GM18499 (cell line): Measurements from ENCODE around the gene RHD.
"Not testable (repeated sequence)": the region's sequence is repeated elsewhere in the genome, so short reads cannot be mapped to it uniquely, and the experiment has no call there.

Source experiments
- ATAC-seq: cut with Tn5 transposase; IDR thresholded peaks from one replicate; pipeline ENCODE4 v1.9.1; 2021; ENCODE audit warnings: moderate number of reproducible peaks; ENCODE audit not compliant: insufficient read depth, unreplicated experiment

Gene RHD

GRCh38 chr1:25255706-25256577 lies 16.4 kb upstream of the RHD start:
- no peak for ATAC-seq

- ATAC-seq: no peak
These were observed 15.7 kb upstream of the RHD start for GRCh38 chr1:25256578-25256965.

- ATAC-seq: no peak
These were observed 15.1 kb upstream of the RHD start for GRCh38 chr1:25257196-25257595.

- not testable (repeated sequence) for ATAC-seq
These were observed 12.5 kb upstream of the RHD start for GRCh38 chr1:25259813-25260212.

GRCh38 chr1:25260336-25260735 lies 12.0 kb upstream of the RHD start:
- not testable (repeated sequence) for ATAC-seq

GRCh38 chr1:25266554-25267287 lies 5.6 kb upstream of the RHD start:
- ATAC-seq: not testable (repeated sequence)

GRCh38 chr1:25267288-25268142 lies 4.8 kb upstream of the RHD start:
- ATAC-seq: not testable (repeated sequence)

GRCh38 chr1:25268143-25268760 lies 4.1 kb upstream of the RHD start:
- ATAC-seq: not testable (repeated sequence)

- ATAC-seq: not testable (repeated sequence)
These were observed 3.3 kb downstream of the RHD start for GRCh38 chr1:25275648-25276047.

- not testable (repeated sequence) for ATAC-seq
These were observed 5.0 kb downstream of the RHD start for GRCh38 chr1:25277295-25277694.

GRCh38 chr1:25278358-25278757 lies 6.0 kb downstream of the RHD start:
- ATAC-seq: not testable (repeated sequence)

- ATAC-seq: not testable (repeated sequence)
These were observed 6.5 kb downstream of the RHD start for GRCh38 chr1:25278790-25279189.

- not testable (repeated sequence) for ATAC-seq
These were observed 7.4 kb downstream of the RHD start for GRCh38 chr1:25279693-25280111.

- not testable (repeated sequence) for ATAC-seq
These were observed 13.6 kb downstream of the RHD start for GRCh38 chr1:25285862-25286261.

GRCh38 chr1:25287164-25287563 lies 14.9 kb downstream of the RHD start:
- ATAC-seq: not testable (repeated sequence)

- not testable (repeated sequence) for ATAC-seq
These were observed 16.3 kb downstream of the RHD start for GRCh38 chr1:25288573-25289101.

- not testable (repeated sequence) for ATAC-seq
These were observed 17.7 kb downstream of the RHD start for GRCh38 chr1:25290043-25290442.

- not testable (repeated sequence) for ATAC-seq
These were observed 21.1 kb downstream of the RHD start for GRCh38 chr1:25293426-25293825.
